Measurements from ENCODE around the gene MYO1B. TPM values are rescaled to one million over a fixed set of nuclear protein-coding genes. Genes with fewer than 3 reads are reported as not detected.

MYO1B gene
- total RNA-seq, 6 donors from 2014 or later, result 112 to 311 (median 137) TPM

- Histone ChIP-seq H3K27ac (no peak overlapping the region), H3K9me3 (no peaks in the 10 kb centered on the region), H3K36me3 (no peaks in the 10 kb centered on the region), H3K4me1 (peaks cover 4 to 25% (median 13%) of the 10 kb centered on the region in 4 donors), H3K27me3 (no peaks in the 10 kb centered on the region), H3K4me3 (no peak overlapping the region)
- no peak for TF ChIP-seq EP300 (IDR thresholded peaks at IDR 0.05)
- no peak for TF ChIP-seq POLR2A (IDR thresholded peaks at IDR 0.05)
- no peak for TF ChIP-seq POLR2AphosphoS5 (IDR thresholded peaks at IDR 0.05)
- TF ChIP-seq CTCF (IDR thresholded peaks at IDR 0.05), result no peak
- 15 to 25% methylated on average over 1 of the region's 1 CpG for WGBS, 2 donors
- DNase-seq, result no peak
- ATAC-seq (ENCODE audit: low FRiP score in 2 of 2), result peak in 1 of 2 donors; percentile 40
Measured at GRCh38 chr2:191217580-191217979, 27.6 kb upstream of the MYO1B start.

- Histone ChIP-seq H3K9me3 (no peaks in the 10 kb centered on the region), H3K4me1 (peaks cover 4 to 25% (median 13%) of the 10 kb centered on the region in 4 donors), H3K27me3 (no peaks in the 10 kb centered on the region), H3K36me3 (no peaks in the 10 kb centered on the region), H3K27ac (peak overlapping the region in 3 of 4 donors; percentile 4 to 33 (median 13)), H3K4me3 (no peak overlapping the region)
- ATAC-seq (ENCODE audit: low FRiP score in 2 of 2) (peak in 1 of 2 donors; percentile 61), DNase-seq (peak in 1 of 2 donors; percentile 49)
- TF ChIP-seq EP300 (IDR thresholded peaks at IDR 0.05) (no peak), CTCF (IDR thresholded peaks at IDR 0.05) (peak in 5 of 6 experiments; percentile 38 to 59 (median 48)), POLR2A (IDR thresholded peaks at IDR 0.05) (no peak), POLR2AphosphoS5 (IDR thresholded peaks at IDR 0.05) (no peak)
- 31 to 33% methylated on average over 5 of the region's 5 CpGs for WGBS, 2 donors
Measured at GRCh38 chr2:191218292-191218898, 26.8 kb upstream of the MYO1B start.

GRCh38 chr2:191220671-191221070, 24.5 kb upstream of the MYO1B start:
- WGBS, 2 donors, result 91 to 96% methylated on average over 2 of the region's 2 CpGs
- H3K4me1 ChIP-seq, result peaks cover 4 to 25% (median 11%) of the 10 kb centered on the region in 4 donors
- no peak overlapping the region for H3K27ac ChIP-seq
- DNase-seq, result no peak
- TF ChIP-seq POLR2AphosphoS5 (IDR thresholded peaks at IDR 0.05) (no peak), EP300 (IDR thresholded peaks at IDR 0.05) (no peak), CTCF (IDR thresholded peaks at IDR 0.05) (no peak)
- no peaks in the 10 kb centered on the region for H3K9me3 ChIP-seq
- ATAC-seq (ENCODE audit: low FRiP score in 2 of 2), result no peak
- H3K4me3 ChIP-seq, result no peak overlapping the region
- H3K27me3 ChIP-seq, result no peaks in the 10 kb centered on the region
- H3K36me3 ChIP-seq, result no peaks in the 10 kb centered on the region

- TF ChIP-seq POLR2AphosphoS5 (IDR thresholded peaks at IDR 0.05), result no peak
- no peak for TF ChIP-seq EP300 (IDR thresholded peaks at IDR 0.05)
- no peak for TF ChIP-seq CTCF (IDR thresholded peaks at IDR 0.05)
- no peak for TF ChIP-seq POLR2A (IDR thresholded peaks at IDR 0.05)
- H3K4me3 ChIP-seq, result no peak overlapping the region
- DNase-seq (no peak), ATAC-seq (ENCODE audit: low FRiP score in 2 of 2) (no peak)
- 89 to 90% methylated on average over 5 of the region's 5 CpGs for WGBS, 2 donors
- no peaks in the 10 kb centered on the region for H3K9me3 ChIP-seq
- H3K27ac ChIP-seq, result no peak overlapping the region
- peaks cover 4 to 17% (median 11%) of the 10 kb centered on the region in 4 donors for H3K4me1 ChIP-seq
- H3K27me3 ChIP-seq, result no peaks in the 10 kb centered on the region
- H3K36me3 ChIP-seq, result no peaks in the 10 kb centered on the region
Measured at GRCh38 chr2:191221666-191222065, 23.5 kb upstream of the MYO1B start.

- Histone ChIP-seq H3K4me1 (peaks cover 3 to 14% (median 11%) of the 10 kb centered on the region in 4 donors), H3K27ac (no peak overlapping the region), H3K9me3 (no peaks in the 10 kb centered on the region), H3K27me3 (no peaks in the 10 kb centered on the region), H3K36me3 (no peaks in the 10 kb centered on the region), H3K4me3 (no peak overlapping the region)
- 52 to 56% methylated on average over 4 of the region's 4 CpGs for WGBS, 2 donors
- ATAC-seq (ENCODE audit: low FRiP score in 2 of 2) (peak in 1 of 2 donors; percentile 24), DNase-seq (no peak)
- TF ChIP-seq POLR2A (IDR thresholded peaks at IDR 0.05) (no peak), EP300 (IDR thresholded peaks at IDR 0.05) (no peak), CTCF (IDR thresholded peaks at IDR 0.05) (no peak), POLR2AphosphoS5 (IDR thresholded peaks at IDR 0.05) (no peak)
Measured at GRCh38 chr2:191222507-191222906, 22.7 kb upstream of the MYO1B start.

All from upper lobe of left lung (tissue), 6 donors.